PC-3 (cell line): ENCODE results near the gene SH3BP4. TPM values are rescaled to one million over a fixed set of nuclear protein-coding genes. Genes with fewer than 3 reads are reported as not detected.

Source experiments
- ATAC-seq: fragments of 200-7000 bp; cut with Tn5 transposase; 2 replicates; pipeline ENCODE4 v1.9.1; 2020; ENCODE audit warnings: mild to moderate bottlenecking, moderate library complexity
- BruUV-seq: library from RNA; stranded (reverse); fragments of 400-500 nt; replicated peaks from 2 replicates; lab custom pipeline; 2021; lab: Mats Ljungman, UMichigan
- CTCF ChIA-PET: fragments of 300-600 bp; sonication (Branson Sonifier 250); formaldehyde crosslinking; loops from one replicate; lab custom pipeline; 2022; ENCODE audit warnings: antibody characterized with exemption; lab: Charles Lee
- POLR2A ChIA-PET: fragments of 300-600 bp; sonication (Branson Sonifier 250); formaldehyde crosslinking; loops from one replicate; lab custom pipeline; 2022; ENCODE audit warnings: antibody characterized with exemption; ENCODE audit not compliant: unreplicated experiment; lab: Charles Lee
- DNase-seq: peaks from one replicate; pipeline ENCODE4 v3.0.0-alpha.2; 2015
- H2AFZ ChIP-seq: fragments of 300-600 bp; sonication (generic); 2 replicates; pipeline ENCODE4 v1.6.0; 2016; ENCODE audit warnings: antibody characterized with exemption, low read length
- H3F3A ChIP-seq: fragments of 300-600 bp; sonication (generic); one replicate; pipeline ENCODE4 v1.6.0; 2017; ENCODE audit warnings: antibody characterized with exemption, low read length, control low read depth, mild to moderate bottlenecking; ENCODE audit not compliant: unreplicated experiment
- H3K27ac ChIP-seq: fragments of 300-600 bp; sonication (generic); 2 replicates; pipeline ENCODE4 v1.5.1; 2016; ENCODE audit warnings: mild to moderate bottlenecking, low read length
- H3K27me3 ChIP-seq: fragments of 300-600 bp; sonication (generic); 2 replicates; pipeline ENCODE4 v1.6.1; 2016; ENCODE audit warnings: low read length, mixed read lengths
- H3K36me3 ChIP-seq: fragments of 300-600 bp; sonication (generic); 2 replicates; pipeline ENCODE4 v1.6.1; 2016; ENCODE audit warnings: low read depth, mixed run types, low read length, mixed read lengths
- H3K4me1 ChIP-seq: fragments of 300-600 bp; sonication (generic); 2 replicates; pipeline ENCODE4 v1.5.1; 2016; ENCODE audit warnings: low read length; ENCODE audit not compliant: insufficient read depth
- H3K4me2 ChIP-seq: fragments of 300-600 bp; sonication (generic); 2 replicates; pipeline ENCODE4 v1.6.0; 2016; ENCODE audit warnings: low read length
- H3K4me3 ChIP-seq: fragments of 300-600 bp; sonication (generic); 2 replicates; pipeline ENCODE4 v1.5.1; 2016; ENCODE audit warnings: mild to moderate bottlenecking, low read length, mixed read lengths
- H3K79me2 ChIP-seq: fragments of 300-600 bp; sonication (generic); 2 replicates; pipeline ENCODE4 v1.6.1; 2017; ENCODE audit warnings: low read length, mixed read lengths
- H3K9ac ChIP-seq: fragments of 300-600 bp; sonication (generic); 2 replicates; pipeline ENCODE4 v1.6.0; 2016; ENCODE audit warnings: mild to moderate bottlenecking, low read length
- H3K9me2 ChIP-seq: fragments of 300-600 bp; sonication (generic); replicated peaks from 2 replicates; pipeline ENCODE4 v1.6.1; 2016; ENCODE audit warnings: mixed run types, low read length, mixed read lengths
- H3K9me3 ChIP-seq: fragments of 300-600 bp; sonication (generic); 2 replicates; pipeline ENCODE4 v1.6.1; 2016; ENCODE audit warnings: low read length, mixed read lengths
- H4K20me1 ChIP-seq: fragments of 300-600 bp; sonication (generic); 2 replicates; pipeline ENCODE4 v1.6.1; 2016; ENCODE audit warnings: low read length, mixed read lengths
- EZH2 ChIP-seq: fragments of 300-600 bp; sonication (generic); IDR thresholded peaks from one replicate; pipeline ENCODE4 v1.6.1; 2017; ENCODE audit warnings: antibody characterized with exemption, mild to moderate bottlenecking, low read length; ENCODE audit not compliant: unreplicated experiment
- EZH2phosphoT487 ChIP-seq: fragments of 300-600 bp; sonication (generic); IDR thresholded peaks from 2 replicates; pipeline ENCODE4 v1.6.1; 2018; ENCODE audit warnings: mild to moderate bottlenecking, antibody characterized with exemption, low read length, borderline replicate concordance
- intact Hi-C: fragments of 100-400 bp; cut with micrococcal nuclease; formaldehyde crosslinking; loops from 2 replicates; pipeline ENCODE4 v1.9.0; 2023
- total RNA-seq: library from RNA; depleted of rRNA; stranded (reverse); fragments of >200 nt; gene quantifications from 2 replicates; pipeline ENCODE4 v1.2.3, GENCODE V29; 2014
- TF ChIP-seq, protein P1 (sequence below): fragments of 300-600 bp; sonication (generic); conservative IDR thresholded peaks from 2 replicates; pipeline ENCODE4 v1.5.1; 2017; ENCODE audit warnings: antibody characterized with exemption, low read depth, mild to moderate bottlenecking, low read length

The SH3BP4 gene
- total RNA-seq, 1 experiment from 2014 or later, result 35.2 TPM

DNA sequence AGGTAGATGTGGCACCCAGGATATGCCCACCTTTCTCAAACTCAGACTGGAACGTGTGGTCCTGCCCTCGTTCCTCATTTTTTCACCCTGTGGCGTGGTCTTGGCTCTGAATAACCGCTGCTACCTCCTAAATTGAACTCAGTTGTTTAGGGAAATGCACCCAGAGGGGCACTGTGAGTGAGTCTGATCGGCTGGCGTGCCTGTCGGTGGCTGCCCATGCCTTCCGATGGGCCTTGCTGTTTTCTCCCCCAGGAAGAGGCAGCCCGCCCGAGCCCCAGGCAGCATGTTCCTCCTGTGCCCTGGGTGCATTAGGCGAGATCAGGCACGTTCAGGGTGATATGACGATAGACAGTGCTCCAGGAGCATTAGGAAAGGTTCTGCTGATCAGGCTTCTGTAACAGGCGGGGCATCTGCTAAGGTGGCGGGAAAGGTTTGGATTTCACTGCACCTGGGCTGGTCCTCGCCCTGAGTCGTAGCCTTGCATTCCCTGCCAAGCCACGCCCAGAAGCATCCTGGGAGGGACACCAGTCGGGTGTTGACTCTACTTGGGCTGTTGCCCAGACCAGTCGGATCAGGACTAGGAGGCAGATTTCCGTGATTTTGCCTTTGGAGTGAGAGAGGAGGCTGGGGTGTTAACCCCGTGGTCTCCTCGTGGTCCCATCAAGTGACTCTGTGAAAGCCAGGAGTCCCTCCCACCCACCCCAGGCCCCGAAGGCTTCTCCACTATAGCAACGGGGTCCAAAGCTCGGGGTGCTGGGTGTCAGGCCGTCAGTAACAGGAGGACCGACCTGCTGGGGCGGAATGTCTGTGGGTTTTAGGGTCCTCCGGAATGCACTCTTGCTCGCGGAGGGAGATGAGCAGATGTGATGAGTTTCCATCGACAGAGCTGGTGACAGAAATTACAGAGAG lies 75.1 kb downstream of the SH3BP4 start:
- peaks cover 5% of the 10 kb centered on the region for H3F3A ChIP-seq
- intact Hi-C loops, result loop anchor here (1.0 to 10.0 kb wide), 5 partner anchors 46 to 1612 kb away; partner anchors contain the start of gene SH3BP4
- peak overlapping the region; percentile 91 for H3K4me2 ChIP-seq
- ChIA-PET POLR2A (interaction anchor here (1.1 to 1.6 kb wide), 3 partner anchors 45 to 470 kb away, joined by 5 to 15 read pairs (median 7); no protein-coding TSS in a partner anchor), CTCF (interaction anchor here (0.7 to 0.8 kb wide), 2 partner anchors 90 to 145 kb away, joined by 3 to 4 read pairs; no protein-coding TSS in a partner anchor)
- no peaks in the 10 kb centered on the region for H4K20me1 ChIP-seq
- peak overlapping the region; percentile 98 for H3K27ac ChIP-seq
- no peaks in the 10 kb centered on the region for H3K36me3 ChIP-seq
- no peaks in the 10 kb centered on the region for H3K9me2 ChIP-seq
- 0 out of 2 replicates have a peak overlapping the region, but pooled peaks have one; percentile 41 for H2AFZ ChIP-seq
- H3K9me3 ChIP-seq, result no peaks in the 10 kb centered on the region
- DNase-seq, result peak; percentile 99
- H3K27me3 ChIP-seq, result no peaks in the 10 kb centered on the region
- H3K4me3 ChIP-seq, result peak overlapping the region; percentile 65
- peaks cover 68% of the 10 kb centered on the region for H3K4me1 ChIP-seq
- H3K79me2 ChIP-seq, result peaks cover 77% of the 10 kb centered on the region
- peak overlapping the region; percentile 83 for H3K9ac ChIP-seq
- peak; percentile 73 for ATAC-seq
- TF ChIP-seq, protein P1, sequence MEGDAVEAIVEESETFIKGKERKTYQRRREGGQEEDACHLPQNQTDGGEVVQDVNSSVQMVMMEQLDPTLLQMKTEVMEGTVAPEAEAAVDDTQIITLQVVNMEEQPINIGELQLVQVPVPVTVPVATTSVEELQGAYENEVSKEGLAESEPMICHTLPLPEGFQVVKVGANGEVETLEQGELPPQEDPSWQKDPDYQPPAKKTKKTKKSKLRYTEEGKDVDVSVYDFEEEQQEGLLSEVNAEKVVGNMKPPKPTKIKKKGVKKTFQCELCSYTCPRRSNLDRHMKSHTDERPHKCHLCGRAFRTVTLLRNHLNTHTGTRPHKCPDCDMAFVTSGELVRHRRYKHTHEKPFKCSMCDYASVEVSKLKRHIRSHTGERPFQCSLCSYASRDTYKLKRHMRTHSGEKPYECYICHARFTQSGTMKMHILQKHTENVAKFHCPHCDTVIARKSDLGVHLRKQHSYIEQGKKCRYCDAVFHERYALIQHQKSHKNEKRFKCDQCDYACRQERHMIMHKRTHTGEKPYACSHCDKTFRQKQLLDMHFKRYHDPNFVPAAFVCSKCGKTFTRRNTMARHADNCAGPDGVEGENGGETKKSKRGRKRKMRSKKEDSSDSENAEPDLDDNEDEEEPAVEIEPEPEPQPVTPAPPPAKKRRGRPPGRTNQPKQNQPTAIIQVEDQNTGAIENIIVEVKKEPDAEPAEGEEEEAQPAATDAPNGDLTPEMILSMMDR, result no peak
- no peak for TF ChIP-seq EZH2phosphoT487
- TF ChIP-seq EZH2, result no peak
- TSS peak; percentile 68 for BruUV-seq

DNA sequence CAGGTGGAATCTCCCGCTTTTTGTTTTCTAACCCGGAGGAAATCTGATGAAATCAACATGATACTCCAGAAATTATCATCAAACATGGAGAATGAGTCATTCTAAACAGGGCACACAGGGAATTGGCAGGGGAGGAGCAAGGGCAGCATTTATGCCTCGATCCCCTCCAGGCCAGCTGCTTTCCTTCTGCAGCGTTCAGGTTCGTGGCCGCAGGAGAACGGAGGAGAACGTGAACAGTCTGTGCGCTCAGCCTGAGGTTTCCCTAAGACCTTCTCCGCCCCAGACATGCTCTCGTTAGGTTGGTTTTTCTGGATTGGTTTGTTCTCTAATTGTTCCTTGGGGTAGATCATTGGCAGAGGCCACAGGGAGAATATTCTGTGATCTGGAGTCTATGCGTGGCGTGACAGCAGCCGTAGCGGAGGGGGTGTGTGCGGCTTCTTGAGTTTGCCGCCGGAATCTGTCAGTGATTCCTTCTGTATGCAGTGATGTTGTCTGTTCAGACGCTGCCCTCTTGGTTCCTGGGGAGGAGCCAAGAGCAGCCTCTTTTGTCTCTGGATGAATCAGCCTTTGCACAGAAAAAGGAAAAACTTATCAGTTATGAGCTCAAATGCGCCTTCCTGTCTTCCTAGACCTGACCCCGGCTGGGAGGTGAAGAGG lies 75.9 kb downstream of the SH3BP4 start:
- Histone ChIP-seq H3K27me3 (no peaks in the 10 kb centered on the region), H3K4me2 (peak overlapping the region; percentile 91), H3F3A (peaks cover 5% of the 10 kb centered on the region), H3K9ac (peak overlapping the region; percentile 68), H2AFZ (peak overlapping the region; percentile 41; the same call in 1 of the 2 replicates), H3K4me3 (peak overlapping the region; percentile 65), H3K9me2 (no peaks in the 10 kb centered on the region), H3K79me2 (peaks cover 78% of the 10 kb centered on the region), H3K9me3 (no peaks in the 10 kb centered on the region), H3K4me1 (peaks cover 60% of the 10 kb centered on the region), H4K20me1 (no peaks in the 10 kb centered on the region), H3K27ac (peak overlapping the region; percentile 98), H3K36me3 (no peaks in the 10 kb centered on the region)
- DNase-seq (peak; percentile 86), ATAC-seq (peak; percentile 59)
- CTCF ChIA-PET, result interaction anchor here (0.7 to 0.8 kb wide), 2 partner anchors 89 to 146 kb away, joined by 3 to 4 read pairs; no protein-coding TSS in a partner anchor
- TF ChIP-seq, protein P1, result no peak
- TF ChIP-seq EZH2phosphoT487 (no peak), EZH2 (no peak)
- BruUV-seq, result TSS peak; percentile 80
- intact Hi-C loops, result loop anchor here (1.0 to 10.0 kb wide), 4 partner anchors 46 to 1613 kb away; partner anchors contain the start of gene SH3BP4
- POLR2A ChIA-PET, result interaction anchor here (0.5 to 1.6 kb wide), 5 partner anchors 46 to 665 kb away, joined by 3 to 7 read pairs (median 5); no protein-coding TSS in a partner anchor
